Activated T-cell treated with anti-CD3 and anti-CD28 coated beads, Interleukin-2, amount 50 U/mL, for 72 hours (primary cell): ENCODE measurements around the gene LHX5. TPM values are rescaled to one million over a fixed set of nuclear protein-coding genes. Genes with fewer than 3 reads are reported as not detected.
"Not testable (repeated sequence)": the region's sequence is repeated elsewhere in the genome, so short reads cannot be mapped to it uniquely, and the experiment has no call there.

Experiments
- ATAC-seq, 2 donors: fragments of 150-1000 bp; cut with Tn5 transposase; replicated peaks in 1 of 2; 2 replicates each; pipeline ENCODE4 v1.10.0; 2021; ENCODE audit warnings: moderate library complexity in 2 of 2, mild to moderate bottlenecking in 1 of 2
- DNase-seq, 2 donors: peaks; one replicate each; pipeline ENCODE4 v3.0.0; 2021 to 2022; ENCODE audit warnings: mixed read lengths in 1 of 2
- H3K27ac Mint-ChIP-seq: one replicate; pipeline ENCODE4 v1.8.0; 2022; ENCODE audit warnings: mild to moderate bottlenecking, moderate library complexity, mixed read lengths
- H3K27me3 Mint-ChIP-seq: one replicate; pipeline ENCODE4 v1.8.0; 2022; ENCODE audit warnings: low read depth, mixed read lengths
- H3K36me3 Mint-ChIP-seq, 2 donors: one replicate each; pipeline ENCODE4 v1.8.0; 2022; ENCODE audit warnings: mixed read lengths in 2 of 2, mild to moderate bottlenecking in 1 of 2; ENCODE audit not compliant: insufficient read depth in 2 of 2
- H3K4me1 Mint-ChIP-seq: one replicate; pipeline ENCODE4 v1.8.0; 2022; ENCODE audit warnings: low read depth, mixed read lengths
- H3K4me3 Mint-ChIP-seq, 2 donors: one replicate each; pipeline ENCODE4 v1.8.0; 2022; ENCODE audit warnings: mild to moderate bottlenecking in 2 of 2, mixed read lengths in 2 of 2, moderate library complexity in 2 of 2
- H3K9me3 Mint-ChIP-seq, 2 donors: one replicate each; pipeline ENCODE4 v1.8.0; 2022; ENCODE audit warnings: mixed read lengths in 2 of 2
- total RNA-seq, 2 donors: library from RNA; stranded (reverse); gene quantifications; one replicate each; pipeline ENCODE4 v1.2.3, GENCODE V29; 2022

Gene LHX5
- under 1 TPM; 0.07 to 0.19 TPM for total RNA-seq

GRCh38 chr12:113471619-113472171, at the start of gene LHX5:
Gene LHX5 (minus strand): TSS chr12:113471871. CDS start chr12:113471498, 373 bp downstream.
- ATAC-seq (no peak), DNase-seq (no peak)
- H3K27me3 Mint-ChIP-seq, result peaks cover 74% of the 10 kb centered on the region
- no peaks in the 10 kb centered on the region for H3K36me3 Mint-ChIP-seq
- H3K4me1 Mint-ChIP-seq, result peaks cover 18% of the 10 kb centered on the region
- peak within 1 kb of the TSS in 1 of 2 donors; percentile 57 for H3K4me3 Mint-ChIP-seq
- no peak within 1 kb of the TSS for H3K27ac Mint-ChIP-seq
- H3K9me3 Mint-ChIP-seq, result no peaks in the 10 kb centered on the region

GRCh38 chr12:113519464-113520307, 48.0 kb upstream of the LHX5 start:
- H3K27ac Mint-ChIP-seq, result no peak overlapping the region
- ATAC-seq (no peak), DNase-seq (no peak)
- H3K36me3 Mint-ChIP-seq, result peaks cover 0 to 3% of the 10 kb centered on the region in 2 donors
- H3K4me3 Mint-ChIP-seq, result no peak overlapping the region
- H3K4me1 Mint-ChIP-seq, result peaks cover 4% of the 10 kb centered on the region
- peaks cover 79% of the 10 kb centered on the region for H3K27me3 Mint-ChIP-seq
- no peaks in the 10 kb centered on the region for H3K9me3 Mint-ChIP-seq

- Mint-ChIP-seq H3K4me3 (peak overlapping the region in 1 of 2 donors; percentile 27), H3K36me3 (peaks cover 0 to 3% of the 10 kb centered on the region in 2 donors), H3K27ac (no peak overlapping the region), H3K9me3 (peaks cover 0 to 2% of the 10 kb centered on the region in 2 donors), H3K4me1 (peaks cover 4% of the 10 kb centered on the region), H3K27me3 (peaks cover 78% of the 10 kb centered on the region)
- no peak for ATAC-seq
- no peak for DNase-seq
Observed at GRCh38 chr12:113515082-113515856, 43.6 kb upstream of the LHX5 start.

DNA sequence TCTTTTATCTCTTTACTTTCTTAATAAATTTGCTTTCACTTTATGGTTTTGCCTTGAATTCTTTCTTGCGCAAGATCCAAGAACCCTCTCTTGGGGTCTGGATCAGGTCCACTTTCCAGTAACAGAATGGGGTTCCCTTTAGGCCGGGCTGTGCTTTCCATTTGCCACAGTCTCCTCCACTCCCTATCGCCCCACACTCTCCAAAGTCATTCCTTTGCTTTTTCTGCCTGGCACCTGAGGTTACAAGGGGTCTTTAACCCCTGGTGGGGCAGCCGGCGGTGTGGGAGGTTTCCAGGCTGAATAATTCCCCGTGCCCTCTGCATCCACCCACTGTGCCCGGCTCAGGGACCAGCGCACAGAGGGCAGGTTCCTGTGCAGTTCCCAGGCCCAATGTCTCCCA, 42.9 kb upstream of the LHX5 start:
- Mint-ChIP-seq H3K9me3 (peaks cover 0 to 2% of the 10 kb centered on the region in 2 donors), H3K36me3 (peaks cover 0 to 3% of the 10 kb centered on the region in 2 donors), H3K27ac (no peak overlapping the region), H3K27me3 (peaks cover 82% of the 10 kb centered on the region), H3K4me3 (no peak overlapping the region), H3K4me1 (peaks cover 4% of the 10 kb centered on the region)
- DNase-seq (no peak), ATAC-seq (no peak)

- ATAC-seq (no peak), DNase-seq (no peak)
- H3K27ac Mint-ChIP-seq, result no peak overlapping the region
- peaks cover 74% of the 10 kb centered on the region for H3K27me3 Mint-ChIP-seq
- no peak overlapping the region for H3K4me3 Mint-ChIP-seq
- H3K4me1 Mint-ChIP-seq, result peaks cover 4% of the 10 kb centered on the region
- peaks cover 0 to 2% of the 10 kb centered on the region in 2 donors for H3K9me3 Mint-ChIP-seq
- H3K36me3 Mint-ChIP-seq, result peaks cover 0 to 3% of the 10 kb centered on the region in 2 donors
Observed at GRCh38 chr12:113512568-113512967, 40.9 kb upstream of the LHX5 start.

GRCh38 chr12:113506867-113507266, 35.2 kb upstream of the LHX5 start:
- peaks cover 0 to 2% of the 10 kb centered on the region in 2 donors for H3K9me3 Mint-ChIP-seq
- H3K4me3 Mint-ChIP-seq, result no peak overlapping the region
- no peaks in the 10 kb centered on the region for H3K4me1 Mint-ChIP-seq
- H3K27ac Mint-ChIP-seq, result no peak overlapping the region
- DNase-seq (no peak), ATAC-seq (no peak)
- H3K36me3 Mint-ChIP-seq, result no peaks in the 10 kb centered on the region
- H3K27me3 Mint-ChIP-seq, result peaks cover 48% of the 10 kb centered on the region

- Mint-ChIP-seq H3K27me3 (peaks cover 45% of the 10 kb centered on the region), H3K4me3 (no peak overlapping the region), H3K27ac (no peak overlapping the region), H3K9me3 (peaks cover 0 to 2% of the 10 kb centered on the region in 2 donors), H3K36me3 (no peaks in the 10 kb centered on the region), H3K4me1 (no peaks in the 10 kb centered on the region)
- no peak for DNase-seq
- ATAC-seq, result no peak
Observed at GRCh38 chr12:113505941-113506340, 34.3 kb upstream of the LHX5 start.

GRCh38 chr12:113504917-113505316, 33.2 kb upstream of the LHX5 start:
- Mint-ChIP-seq H3K36me3 (no peaks in the 10 kb centered on the region), H3K27me3 (peaks cover 45% of the 10 kb centered on the region), H3K4me3 (no peak overlapping the region), H3K4me1 (no peaks in the 10 kb centered on the region), H3K9me3 (peaks cover 0 to 2% of the 10 kb centered on the region in 2 donors), H3K27ac (no peak overlapping the region)
- no peak for DNase-seq
- no peak for ATAC-seq

GRCh38 chr12:113500782-113501311, 29.2 kb upstream of the LHX5 start:
- peaks cover 0 to 2% of the 10 kb centered on the region in 2 donors for H3K9me3 Mint-ChIP-seq
- no peak overlapping the region for H3K27ac Mint-ChIP-seq
- ATAC-seq, result no peak
- no peak for DNase-seq
- H3K4me3 Mint-ChIP-seq, result no peak overlapping the region
- H3K27me3 Mint-ChIP-seq, result peaks cover 33% of the 10 kb centered on the region
- H3K36me3 Mint-ChIP-seq, result no peaks in the 10 kb centered on the region
- no peaks in the 10 kb centered on the region for H3K4me1 Mint-ChIP-seq

DNA sequence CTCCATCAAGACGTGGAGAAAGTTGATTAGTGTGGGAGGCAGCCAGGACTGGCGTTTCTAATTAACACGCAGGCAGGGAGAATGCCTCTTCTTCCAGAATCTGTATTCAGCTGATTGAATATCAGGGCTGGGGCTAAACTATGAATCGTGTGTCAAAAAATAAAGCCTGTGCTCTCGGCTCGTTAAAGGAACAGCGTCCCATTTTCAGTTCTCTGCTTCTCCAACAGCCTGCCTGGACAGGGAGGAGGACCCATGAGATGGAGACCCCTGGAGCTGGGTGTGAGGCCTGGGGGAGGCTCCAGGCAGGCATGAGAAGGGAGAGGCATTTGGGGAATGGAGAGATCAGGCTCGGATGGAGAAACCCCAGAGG, 28.6 kb upstream of the LHX5 start:
- Mint-ChIP-seq H3K36me3 (no peaks in the 10 kb centered on the region), H3K4me3 (no peak overlapping the region), H3K27ac (no peak overlapping the region), H3K9me3 (peaks cover 0 to 2% of the 10 kb centered on the region in 2 donors), H3K27me3 (peaks cover 30% of the 10 kb centered on the region), H3K4me1 (no peaks in the 10 kb centered on the region)
- ATAC-seq (no peak), DNase-seq (no peak)

DNA sequence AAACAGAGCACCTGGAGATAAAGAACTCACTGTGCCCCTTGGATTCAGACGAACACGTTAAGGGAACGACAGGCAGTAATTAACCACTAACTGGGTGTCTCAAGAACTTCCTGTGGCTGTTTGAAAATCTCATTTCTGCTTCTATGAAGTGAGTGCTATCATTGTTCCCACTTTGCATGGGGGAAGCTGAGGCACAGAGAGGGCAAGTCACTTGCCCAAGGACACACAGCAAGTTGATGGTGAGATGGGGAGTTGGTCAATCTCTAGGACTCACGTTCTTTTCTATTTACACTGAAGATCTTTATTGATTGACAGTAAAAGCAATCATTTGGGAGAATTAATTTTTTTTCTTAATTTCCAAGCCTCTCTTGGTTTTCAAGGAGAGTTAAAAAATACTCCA, 26.8 kb upstream of the LHX5 start:
- DNase-seq (no peak), ATAC-seq (no peak)
- no peaks in the 10 kb centered on the region for H3K36me3 Mint-ChIP-seq
- peaks cover 0 to 2% of the 10 kb centered on the region in 2 donors for H3K9me3 Mint-ChIP-seq
- no peaks in the 10 kb centered on the region for H3K4me1 Mint-ChIP-seq
- no peak overlapping the region for H3K4me3 Mint-ChIP-seq
- H3K27me3 Mint-ChIP-seq, result peaks cover 30% of the 10 kb centered on the region
- no peak overlapping the region for H3K27ac Mint-ChIP-seq

DNA sequence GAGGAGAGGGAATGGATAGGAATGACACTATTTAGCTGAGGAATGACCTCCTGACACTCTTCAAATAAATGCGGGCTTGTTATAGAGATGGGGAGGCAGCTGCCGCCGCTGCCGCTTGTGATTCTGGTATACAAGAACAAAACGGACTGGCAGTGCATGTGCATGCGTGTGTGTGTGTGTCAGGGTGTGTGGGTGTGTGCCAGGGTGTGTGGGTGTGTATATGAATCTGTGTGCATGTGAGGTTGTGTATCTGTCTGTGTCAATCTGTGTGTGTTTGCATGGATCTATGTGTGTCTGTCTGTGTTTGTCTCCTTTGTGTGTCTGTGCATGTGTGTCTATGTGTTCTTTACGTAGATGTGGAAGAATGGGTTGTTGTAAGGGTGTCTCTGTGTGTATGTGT, 26.0 kb upstream of the LHX5 start:
- H3K9me3 Mint-ChIP-seq, result peaks cover 0 to 2% of the 10 kb centered on the region in 2 donors
- no peak overlapping the region for H3K27ac Mint-ChIP-seq
- H3K4me1 Mint-ChIP-seq, result no peaks in the 10 kb centered on the region
- ATAC-seq (no peak), DNase-seq (no peak)
- peaks cover 29% of the 10 kb centered on the region for H3K27me3 Mint-ChIP-seq
- H3K4me3 Mint-ChIP-seq, result no peak overlapping the region
- no peaks in the 10 kb centered on the region for H3K36me3 Mint-ChIP-seq

- H3K4me3 Mint-ChIP-seq, H3K4me1 Mint-ChIP-seq, H3K36me3 Mint-ChIP-seq, DNase-seq, H3K9me3 Mint-ChIP-seq, ATAC-seq, H3K27ac Mint-ChIP-seq: not testable (repeated sequence)
- peaks cover 17% of the 10 kb centered on the region for H3K27me3 Mint-ChIP-seq
Observed at GRCh38 chr12:113495941-113496340, 24.3 kb upstream of the LHX5 start.
